HepG2 (cell line): ENCODE data around the gene ADAM15. TPM values are rescaled to one million over a fixed set of nuclear protein-coding genes. Genes with fewer than 3 reads are reported as not detected.

ENCODE experiments used
- ASH2L ChIP-seq: fragments of 300-600, 200-600 bp; sonication (generic); IDR thresholded peaks from 2 replicates; pipeline ENCODE4 v1.7.0; 2017; ENCODE audit warnings: low read depth, mild to moderate bottlenecking, moderate library complexity, mixed read lengths, low read length; ENCODE audit not compliant: insufficient read length
- ELK4 ChIP-seq: sonication (generic); formaldehyde crosslinking; IDR thresholded peaks from 2 replicates; pipeline ENCODE4 v1.9.0; 2021; ENCODE audit warnings: missing genetic modification reagents, borderline replicate concordance
- FOXJ3 ChIP-seq: sonication (generic); formaldehyde crosslinking; IDR thresholded peaks from 2 replicates; pipeline ENCODE4 v1.4.0; 2020; ENCODE audit warnings: missing genetic modification reagents, mild to moderate bottlenecking, borderline replicate concordance
- HMGXB4 ChIP-seq, 2 experiments: sonication (generic) in 1 of 2; formaldehyde crosslinking in 1 of 2; IDR thresholded peaks; 2 replicates each; pipeline versions ENCODE4 v1.4.0 to v1.6.1; 2018 to 2020; ENCODE audit warnings: missing genetic modification reagents in 2 of 2, borderline replicate concordance in 1 of 2, low read depth in 1 of 2, mild to moderate bottlenecking in 1 of 2, missing biosample characterization in 1 of 2
- KMT2A ChIP-seq: sonication (generic); formaldehyde crosslinking; IDR thresholded peaks from 2 replicates; pipeline ENCODE4 v1.4.0; 2020; ENCODE audit warnings: missing genetic modification reagents
- LCORL ChIP-seq, 2 experiments: fragments of 450-650 bp in 1 of 2; sonication (generic) in 1 of 2; formaldehyde crosslinking in 1 of 2; IDR thresholded peaks; 2 replicates each; pipeline versions ENCODE4 v1.5.0 to v1.6.1; 2017 to 2020; ENCODE audit warnings: antibody characterized with exemption in 1 of 2, missing genetic modification reagents in 1 of 2
- MIER2 ChIP-seq: IDR thresholded peaks from 2 replicates; pipeline ENCODE4 v1.6.1; 2016; ENCODE audit warnings: missing biosample characterization, missing genetic modification reagents
- PRPF4 ChIP-seq: fragments of 200-400 bp; formaldehyde crosslinking; IDR thresholded peaks from 2 replicates; pipeline ENCODE4 v1.6.1; 2016; ENCODE audit warnings: low read length, low read depth; ENCODE audit not compliant: poor library complexity, severe bottlenecking
- RXRB ChIP-seq: IDR thresholded peaks from 2 replicates; pipeline ENCODE4 v1.6.1; 2016; ENCODE audit warnings: borderline replicate concordance, missing genetic modification reagents, missing compliant biosample characterization
- SAP130 ChIP-seq: IDR thresholded peaks from 2 replicates; pipeline ENCODE4 v1.6.1; 2016; ENCODE audit warnings: low read depth
- TFDP1 ChIP-seq: IDR thresholded peaks from 2 replicates; pipeline ENCODE4 v1.6.1; 2016; ENCODE audit warnings: missing compliant biosample characterization, missing genetic modification reagents, borderline replicate concordance
- TOPORS ChIP-seq: sonication (generic); formaldehyde crosslinking; IDR thresholded peaks from 2 replicates; pipeline ENCODE4 v1.8.0; 2023; ENCODE audit warnings: mild to moderate bottlenecking, missing genetic modification reagents
- ZNF281 ChIP-seq: sonication (generic); formaldehyde crosslinking; IDR thresholded peaks from 2 replicates; pipeline ENCODE4 v1.4.0; 2020; ENCODE audit warnings: missing genetic modification reagents, borderline replicate concordance
- ZNF574 ChIP-seq: sonication (generic); formaldehyde crosslinking; IDR thresholded peaks from 2 replicates; pipeline ENCODE4 v1.4.0; 2020; ENCODE audit warnings: missing genetic modification reagents
- ZNF589 ChIP-seq: sonication (generic); formaldehyde crosslinking; conservative IDR thresholded peaks from 2 replicates; pipeline ENCODE4 v1.8.0; 2022; ENCODE audit warnings: mild to moderate bottlenecking, moderate library complexity, missing genetic modification reagents
- polyA plus RNA-seq, 8 experiments: library from polyadenylated mRNA; depleted of rRNA in 3 of 8; stranded (reverse) in 7 of 8; unstranded in 1 of 8; fragments of >200 nt; fragmentation: Illumina TruSeq in 4 of 8; extraction: Trizol in 4 of 8; gene quantifications; 2 replicates each; pipeline versions ENCODE4 v1.2.1 to v1.2.3, GENCODE V29; 2011 to 2016; ENCODE audit warnings: low read depth in 4 of 8, missing spikeins in 1 of 8, mixed read lengths in 1 of 8; ENCODE audit not compliant: insufficient read depth in 1 of 8
- total RNA-seq, 5 experiments: library from RNA; depleted of rRNA; stranded (reverse); fragments of >200 nt; fragmentation: Illumina TruSeq; extraction: Trizol; gene quantifications; 2 replicates each; pipeline ENCODE4 v1.2.3, GENCODE V29; 2016; ENCODE audit warnings: low read depth in 1 of 5

The ADAM15 gene
- total and polyA plus RNA-seq, 2 of the 13 experiments (the other 11 are each of a cell fraction or from before 2014, with no cell fraction given): 17.9 to 25.6 TPM

- TF ChIP-seq ZNF574 (peak; percentile 63), HMGXB4 (CRISPR knock-in tag; IDR thresholded peaks at IDR 0.05; ENCODE audit: borderline replicate concordance in 1 of 2, low read depth in 1 of 2) (no peak), PRPF4 (no peak), ZNF589 (peak; percentile 49; the same call in 1 of the 2 replicates), KMT2A (CRISPR knock-in tag) (peak; percentile 34; the same call in 1 of the 2 replicates), LCORL (IDR thresholded peaks at IDR 0.05) (no peak), LCORL (CRISPR knock-in tag; IDR thresholded peaks at IDR 0.05) (peak; percentile 80), MIER2 (no peak), TOPORS (CRISPR knock-in tag) (no peak), TFDP1 (CRISPR knock-in tag) (peak; percentile 38; the same call in 1 of the 2 replicates), ELK4 (no peak), RXRB (CRISPR knock-in tag) (peak; percentile 47; the same call in 1 of the 2 replicates), FOXJ3 (CRISPR knock-in tag) (peak; percentile 35; the same call in 1 of the 2 replicates), SAP130 (CRISPR knock-in tag) (peak; percentile 72), ASH2L (peak; percentile 35), ZNF281 (CRISPR knock-in tag) (peak; percentile 21; the same call in 1 of the 2 replicates)
Observed at GRCh38 chr1:155107309-155108264, 56.5 kb downstream of the ADAM15 start (continued).
